CD4-positive, alpha-beta T cell treated with Interleukin-17A for 4 hours (primary cell): ENCODE results near the gene CYGB.
"Not testable (repeated sequence)": the region's sequence is repeated elsewhere in the genome, so short reads cannot be mapped to it uniquely, and the experiment has no call there.

Experiments used
- DNase-seq: peaks from one replicate; pipeline ENCODE4 v3.0.0-alpha.2; 2020; ENCODE audit warnings: mixed read lengths

CYGB gene

DNA sequence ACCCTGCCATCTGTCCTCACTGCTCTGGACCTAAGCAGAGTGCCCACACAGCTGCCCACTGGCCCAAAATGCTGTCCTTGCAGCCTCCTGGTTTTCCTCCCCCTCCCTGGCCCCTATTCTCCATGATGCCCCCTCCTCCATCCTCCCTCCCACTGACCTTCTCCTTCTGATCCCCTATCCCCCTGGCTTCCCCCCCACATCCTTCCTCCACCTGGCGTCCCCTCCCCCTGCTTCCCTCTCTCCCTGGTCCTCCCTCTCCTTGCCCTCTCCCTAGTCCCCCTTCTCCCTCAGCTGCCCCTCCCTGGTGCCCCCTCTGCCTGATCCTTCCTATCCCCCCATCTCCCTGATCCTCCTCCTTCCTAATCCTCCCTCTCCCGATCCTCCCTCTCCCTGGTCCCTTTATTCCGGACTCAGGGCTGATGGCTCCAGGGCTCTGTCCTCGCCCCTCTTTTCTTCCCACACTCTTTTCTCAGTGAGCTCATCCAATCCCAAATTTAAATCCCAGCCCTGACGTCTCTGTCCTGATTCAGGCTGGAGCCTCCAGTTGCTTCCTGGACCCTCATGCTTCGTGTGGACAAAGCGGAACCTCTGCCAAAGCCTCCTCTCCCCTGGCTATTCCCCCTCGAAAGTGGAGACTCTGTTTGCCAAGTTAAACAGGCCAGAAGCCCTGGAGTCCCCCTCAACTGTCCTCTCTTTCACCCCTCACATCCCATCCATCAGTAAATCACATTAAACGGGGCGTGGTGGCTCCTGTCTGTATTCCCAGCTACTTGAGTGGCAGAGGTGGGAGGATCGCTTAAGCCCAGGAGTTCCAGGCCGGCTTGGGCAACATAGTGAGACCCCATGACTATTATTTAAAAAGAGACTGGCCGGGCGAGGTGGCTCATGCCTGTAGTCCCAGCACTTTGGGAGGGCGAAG lies 18.2 kb downstream of the CYGB start:
- DNase-seq = no peak

DNA sequence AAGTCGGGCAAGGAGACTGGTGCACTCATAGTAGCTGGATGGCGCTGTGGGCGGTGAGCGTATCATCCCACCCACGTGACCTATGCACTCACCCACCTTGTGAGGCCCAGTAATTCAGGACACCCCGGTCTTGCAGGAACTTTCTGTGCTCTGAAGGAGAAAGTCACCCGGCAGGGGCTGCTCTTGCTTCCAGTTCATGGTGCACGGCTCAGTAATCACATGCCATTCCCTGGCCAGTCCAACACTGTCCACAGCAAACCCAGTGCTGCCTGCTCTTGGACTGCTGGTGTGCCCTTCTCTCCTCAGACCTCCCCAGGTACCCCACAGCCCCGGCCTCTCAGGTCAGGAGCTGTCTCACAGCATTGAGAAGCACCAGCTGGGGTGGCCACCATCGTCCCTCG lies 19.9 kb downstream of the CYGB start:
- DNase-seq = no peak

DNA sequence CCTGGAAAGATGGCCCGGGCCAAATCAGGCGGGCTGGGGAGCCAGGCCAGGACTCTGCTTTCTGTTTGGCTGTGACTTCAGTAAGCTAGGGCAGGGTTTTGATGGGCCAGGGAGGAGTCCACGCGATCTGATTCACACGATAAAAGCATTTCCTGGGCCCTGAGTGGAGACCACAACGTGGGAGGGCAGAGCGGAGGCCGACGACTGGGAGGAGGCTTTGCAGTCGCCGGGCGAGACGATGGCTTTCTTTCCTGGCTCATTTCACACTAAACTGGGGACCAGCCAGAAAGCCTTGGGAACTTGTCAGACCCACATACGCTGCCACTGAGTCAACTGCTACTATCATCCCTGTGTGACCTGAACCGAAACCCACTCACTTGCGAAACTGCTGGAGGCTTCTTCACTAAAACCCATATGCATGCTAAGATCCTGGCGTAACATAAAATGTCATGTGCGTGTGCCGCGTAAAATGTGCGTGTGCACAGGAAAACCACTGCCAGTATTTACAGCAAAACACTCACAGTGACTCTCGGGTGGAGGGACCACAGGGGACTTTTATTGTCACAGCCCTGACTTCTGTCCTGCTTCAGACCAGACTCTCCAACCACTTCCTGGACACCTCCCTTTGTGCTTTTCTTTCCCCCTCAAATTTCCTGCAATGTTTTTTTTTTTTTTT lies 22.1 kb downstream of the CYGB start:
- DNase-seq = peak; percentile 87

DNA sequence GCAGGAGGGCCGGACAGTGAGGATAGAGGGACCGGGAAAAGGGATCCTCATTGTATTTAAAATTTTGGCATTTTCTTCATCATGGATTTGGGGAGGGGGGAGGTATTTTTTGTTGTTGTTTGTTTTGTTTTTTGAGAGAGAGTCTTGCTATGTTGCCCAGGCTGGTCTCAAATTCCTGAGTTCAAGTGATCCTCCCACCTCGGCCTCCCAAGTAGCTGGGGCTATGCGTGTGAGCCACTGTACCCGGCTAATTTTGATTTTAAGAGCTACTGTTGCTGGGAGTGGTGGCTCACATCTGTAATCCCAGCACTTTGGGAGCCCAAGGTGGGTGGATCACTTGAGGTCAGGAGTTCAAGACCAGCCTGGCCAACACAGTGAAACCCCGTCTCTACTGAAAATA lies 23.2 kb downstream of the CYGB start:
- DNase-seq = not testable (repeated sequence)

DNA sequence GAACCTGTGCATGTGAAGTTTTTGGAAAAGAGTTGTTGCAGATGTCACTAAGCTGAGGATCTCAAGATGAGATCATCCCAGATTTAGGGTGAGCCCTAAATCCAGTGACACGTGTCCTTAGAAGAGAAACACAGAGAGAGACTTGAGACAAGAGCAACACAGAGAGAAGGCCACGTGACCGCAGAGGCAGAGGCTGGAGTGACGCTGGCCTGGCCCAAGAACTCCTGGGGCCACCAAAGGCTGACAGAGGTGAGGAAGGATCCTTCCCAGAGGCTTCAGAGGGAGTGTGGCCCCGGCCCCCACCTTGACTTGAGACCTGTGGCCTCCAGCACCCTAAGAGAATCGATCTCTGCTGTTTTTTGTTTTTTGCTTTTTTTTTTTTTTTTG lies 24.2 kb downstream of the CYGB start:
- DNase-seq = no peak

DNA sequence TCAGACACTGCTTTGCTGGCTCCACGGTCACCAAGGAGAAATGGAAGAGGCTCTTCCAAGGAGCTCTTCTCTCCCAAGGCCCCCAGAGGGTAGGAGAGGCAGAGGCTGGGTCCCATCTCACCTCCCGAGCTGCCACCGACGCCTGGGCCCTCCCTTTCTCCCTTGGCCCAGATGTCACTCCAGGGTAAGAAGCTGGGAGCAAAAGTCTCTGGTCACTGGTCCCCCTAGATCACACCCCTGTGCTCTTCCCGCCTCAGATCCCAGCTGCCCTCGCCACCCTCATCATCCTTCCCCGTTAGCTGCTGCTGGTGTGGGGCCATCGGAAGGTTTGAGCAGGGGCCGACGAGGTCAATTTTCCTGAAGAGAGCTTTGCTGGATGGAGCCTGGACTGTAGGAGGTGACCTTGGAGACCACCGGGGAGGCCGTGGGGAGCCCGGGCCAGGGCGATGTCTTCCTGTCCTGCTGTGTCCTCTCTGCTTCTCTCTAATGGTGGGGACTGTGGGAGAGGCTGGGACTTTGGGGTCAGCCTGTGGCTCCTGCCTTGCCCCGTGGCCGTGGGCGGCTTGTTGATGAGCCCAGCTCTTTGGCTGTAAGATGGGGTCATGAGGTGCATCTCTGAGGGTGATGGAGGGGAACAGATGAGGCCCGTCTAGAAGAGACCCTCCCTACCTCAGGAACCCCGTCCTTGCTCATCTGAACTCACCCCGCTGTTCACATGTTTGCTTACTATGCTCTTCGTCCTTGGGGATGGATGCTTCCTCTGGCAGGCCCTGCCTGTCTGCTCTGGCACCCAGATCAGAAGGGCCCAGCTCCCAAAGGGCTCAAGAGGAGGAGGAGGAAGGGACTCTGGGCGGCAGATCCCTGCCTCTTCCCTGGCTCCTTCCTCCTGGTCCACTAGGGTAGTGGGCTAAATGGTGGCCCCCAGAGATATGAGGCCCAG lies 24.9 kb downstream of the CYGB start:
- DNase-seq = no peak

DNA sequence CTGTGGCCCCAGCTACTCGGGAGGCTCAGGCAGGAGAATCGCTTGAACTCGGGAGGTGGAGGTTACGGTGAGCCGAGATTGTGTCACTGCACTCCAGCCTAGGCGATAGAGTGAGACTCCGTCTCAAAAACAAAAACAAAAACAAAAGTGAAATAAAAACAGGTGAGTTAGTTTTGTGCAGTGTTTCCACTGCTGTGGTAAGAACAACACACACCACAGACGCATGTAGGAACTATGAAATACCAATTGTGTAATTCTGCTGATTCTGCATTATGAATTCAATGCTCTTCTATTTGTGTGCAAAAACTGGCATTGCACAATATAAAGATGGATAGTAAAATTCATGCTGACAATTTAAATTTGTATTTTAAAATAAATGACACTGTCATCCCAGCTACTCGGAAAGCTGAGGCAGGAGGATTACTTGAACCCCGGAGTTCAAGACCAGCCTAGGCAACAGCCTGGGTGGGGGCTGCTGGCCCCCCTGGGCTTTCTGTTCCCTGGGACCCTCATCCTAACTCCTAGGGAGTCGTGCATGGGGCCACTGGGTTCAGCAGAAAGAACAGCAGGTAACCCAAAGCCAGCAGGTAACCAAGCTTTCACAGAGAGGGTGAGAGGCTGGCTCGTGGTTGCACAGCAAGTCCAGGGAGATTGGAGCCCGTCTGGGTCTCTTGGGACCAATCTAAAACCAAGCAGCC lies 25.7 kb downstream of the CYGB start:
- no peak for DNase-seq

DNA sequence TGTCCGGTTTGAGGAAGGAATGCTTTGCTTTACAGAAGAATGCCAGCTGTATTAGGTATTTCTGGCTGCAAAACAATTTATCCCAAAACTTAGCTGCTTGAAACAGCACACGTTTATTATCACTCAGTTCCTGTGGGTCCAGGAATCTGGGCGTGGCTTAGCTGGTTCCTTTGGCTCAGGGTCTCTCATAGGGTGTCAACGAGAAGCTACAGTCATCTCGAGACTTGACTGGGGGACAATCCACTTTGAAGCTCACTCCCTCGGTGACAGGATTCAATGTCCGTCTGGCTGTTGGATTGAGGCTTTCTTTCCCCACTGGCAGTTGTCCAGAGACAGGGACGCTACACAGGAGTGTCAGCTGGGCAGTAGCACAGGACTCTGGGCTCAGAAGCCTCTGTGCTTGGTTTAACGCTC lies 26.7 kb downstream of the CYGB start:
- no peak for DNase-seq

DNA sequence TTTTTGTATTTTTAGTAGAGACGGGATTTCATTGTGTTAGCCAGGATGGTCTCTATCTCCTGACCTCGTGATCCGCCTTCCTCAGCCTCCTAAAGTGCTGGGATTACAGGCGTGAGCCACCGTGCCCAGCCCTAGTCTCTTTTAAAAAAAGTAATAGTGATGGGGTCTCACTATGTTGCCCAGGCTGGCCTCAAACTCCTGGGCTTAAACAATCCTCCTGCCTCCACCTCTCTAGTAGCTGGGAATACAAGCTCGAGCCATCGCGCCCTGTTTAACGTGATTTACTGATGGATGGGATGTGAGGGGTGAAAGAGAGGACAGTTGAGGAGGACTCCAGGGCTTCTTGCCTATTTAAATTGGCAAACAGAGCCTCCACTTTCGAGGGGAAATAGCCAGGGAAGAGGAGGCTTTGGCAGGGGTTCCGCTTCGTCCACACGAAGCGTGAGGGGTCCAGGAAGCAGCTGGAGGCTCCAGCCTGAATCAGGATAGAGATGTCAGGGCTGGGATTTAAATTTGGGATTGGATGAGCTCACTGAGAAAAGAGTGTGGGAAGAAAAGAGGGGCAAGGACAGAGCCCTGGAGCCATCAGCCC lies 28.9 kb downstream of the CYGB start:
- DNase-seq = not testable (repeated sequence)

DNA sequence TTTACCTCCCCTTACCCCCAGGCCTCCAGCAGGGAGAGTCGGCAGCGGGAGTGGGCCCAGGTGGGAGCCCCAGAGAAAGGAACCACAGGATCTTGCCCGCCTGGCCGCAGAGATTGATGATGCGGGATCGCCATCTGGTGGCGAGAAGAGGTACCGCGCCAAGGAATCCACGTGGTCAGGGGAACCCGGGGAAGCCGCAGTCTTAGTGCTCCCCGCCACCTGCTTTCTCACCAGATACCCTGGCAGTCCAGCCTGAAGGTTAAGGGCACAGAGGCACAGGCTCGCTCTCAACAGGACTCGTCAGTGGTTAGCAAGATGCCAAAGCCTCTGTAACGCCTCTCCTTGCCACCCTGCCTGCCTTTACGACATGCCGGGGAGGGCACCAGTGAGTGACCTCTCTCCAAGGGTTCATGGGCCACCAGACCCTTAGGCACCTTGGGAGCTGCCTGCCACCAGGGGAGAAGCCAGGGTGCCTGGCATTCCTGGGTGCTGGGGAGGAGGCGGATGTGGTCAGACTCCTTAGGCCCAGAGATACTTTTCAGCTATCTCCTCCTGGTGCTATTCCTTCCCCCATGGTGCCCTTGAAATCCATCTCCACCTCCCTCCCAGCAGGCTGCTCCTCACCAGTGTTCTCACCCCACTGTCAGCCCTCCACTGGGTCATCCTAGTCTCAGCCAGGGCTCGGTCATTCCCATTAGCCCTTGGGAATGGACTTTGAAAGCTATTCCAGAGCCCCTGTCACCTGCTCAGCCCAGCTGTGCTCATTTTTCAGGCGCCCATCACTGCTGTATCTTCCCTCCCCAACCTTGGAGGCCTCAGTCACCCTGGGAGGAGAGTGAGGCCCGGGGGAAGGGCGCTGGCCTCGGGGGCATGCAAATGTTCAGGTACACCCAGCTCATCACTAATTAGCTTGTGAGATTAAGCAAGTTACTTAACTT lies 30.8 kb downstream of the CYGB start:
- DNase-seq = peak; percentile 91

DNA sequence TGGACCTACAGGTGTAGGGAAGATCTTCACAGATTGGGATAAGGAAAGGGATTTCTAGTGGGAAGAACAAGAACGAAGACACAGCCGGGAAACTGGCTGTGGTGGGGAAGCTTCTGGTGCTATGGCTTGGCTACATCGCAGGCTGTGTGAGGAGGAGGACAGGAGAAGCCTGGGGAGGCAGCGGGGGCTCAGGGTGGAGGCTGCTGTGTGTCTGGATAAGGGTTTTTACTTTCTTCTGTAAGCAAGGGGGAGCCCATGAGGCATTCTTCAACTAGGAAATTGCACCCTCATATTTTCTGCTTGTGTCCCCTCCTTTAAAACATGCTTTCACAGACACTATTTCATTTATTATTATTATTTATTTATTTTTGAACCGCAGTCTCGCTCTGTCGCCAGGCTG lies 33.4 kb downstream of the CYGB start:
- no peak for DNase-seq

DNA sequence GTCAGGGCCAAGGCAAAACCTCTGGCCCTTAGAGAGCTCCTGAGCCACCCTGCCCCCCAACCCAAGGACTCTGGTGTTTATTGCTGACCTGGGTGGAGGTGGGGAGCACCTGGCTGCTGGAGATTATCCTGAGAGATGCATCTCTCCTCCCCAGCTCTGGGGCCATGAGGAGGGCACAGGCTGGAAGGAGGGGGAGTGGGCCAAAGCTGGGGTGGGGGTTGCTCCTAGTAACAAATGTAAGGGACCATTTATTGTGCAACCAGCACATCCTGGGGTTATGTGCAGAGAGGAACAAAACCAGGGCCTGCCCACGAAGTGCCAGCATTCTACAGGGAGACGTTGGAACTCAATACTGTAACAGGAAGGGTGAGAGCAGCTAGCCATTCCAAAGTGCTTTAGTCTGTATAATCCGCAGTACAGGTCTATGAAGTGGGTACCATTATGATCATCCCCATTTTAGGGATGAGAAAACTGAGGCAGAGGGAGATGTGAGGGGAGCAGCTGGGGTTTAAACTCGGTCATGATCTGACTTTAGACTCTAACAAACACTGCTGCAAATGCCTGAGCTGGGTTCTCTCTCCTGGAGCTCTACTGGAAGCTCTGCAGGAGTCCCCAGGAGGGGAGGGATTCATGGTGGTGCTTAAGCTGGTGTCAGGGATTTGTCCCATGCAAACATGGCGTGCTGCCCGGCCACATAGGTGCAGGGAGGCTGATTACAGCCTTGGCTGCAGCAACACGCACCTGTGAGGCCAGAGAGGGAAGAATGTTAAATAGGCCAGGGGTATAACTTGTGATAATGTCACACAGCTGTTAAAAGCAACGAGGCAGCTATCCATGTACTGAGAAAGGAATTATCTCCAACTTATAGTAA lies 34.9 kb downstream of the CYGB start:
- no peak for DNase-seq

DNA sequence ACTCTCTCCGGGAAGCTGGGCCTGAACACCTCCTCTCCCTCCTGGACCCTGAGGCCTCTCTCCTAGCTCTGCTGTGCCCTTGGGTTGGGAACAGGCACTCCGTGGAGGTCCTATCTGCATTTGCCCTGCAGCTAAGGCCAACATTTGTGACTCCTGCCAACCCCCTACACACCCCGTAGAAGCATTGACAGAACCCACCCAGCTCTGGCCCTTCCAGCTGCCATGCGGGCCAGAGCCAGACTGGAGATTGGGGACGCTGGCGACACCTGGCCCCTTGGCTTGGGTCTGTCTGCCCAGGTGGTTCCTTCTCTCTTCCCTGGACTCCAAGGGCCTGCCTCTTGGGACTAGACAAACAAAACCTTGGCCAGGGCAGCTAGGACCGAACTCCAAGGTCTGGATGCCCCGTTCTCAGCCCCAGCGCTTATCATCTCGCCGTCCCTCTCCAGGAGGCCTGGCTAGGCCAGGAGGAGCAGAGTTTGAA lies 35.6 kb downstream of the CYGB start:
- no peak for DNase-seq

DNA sequence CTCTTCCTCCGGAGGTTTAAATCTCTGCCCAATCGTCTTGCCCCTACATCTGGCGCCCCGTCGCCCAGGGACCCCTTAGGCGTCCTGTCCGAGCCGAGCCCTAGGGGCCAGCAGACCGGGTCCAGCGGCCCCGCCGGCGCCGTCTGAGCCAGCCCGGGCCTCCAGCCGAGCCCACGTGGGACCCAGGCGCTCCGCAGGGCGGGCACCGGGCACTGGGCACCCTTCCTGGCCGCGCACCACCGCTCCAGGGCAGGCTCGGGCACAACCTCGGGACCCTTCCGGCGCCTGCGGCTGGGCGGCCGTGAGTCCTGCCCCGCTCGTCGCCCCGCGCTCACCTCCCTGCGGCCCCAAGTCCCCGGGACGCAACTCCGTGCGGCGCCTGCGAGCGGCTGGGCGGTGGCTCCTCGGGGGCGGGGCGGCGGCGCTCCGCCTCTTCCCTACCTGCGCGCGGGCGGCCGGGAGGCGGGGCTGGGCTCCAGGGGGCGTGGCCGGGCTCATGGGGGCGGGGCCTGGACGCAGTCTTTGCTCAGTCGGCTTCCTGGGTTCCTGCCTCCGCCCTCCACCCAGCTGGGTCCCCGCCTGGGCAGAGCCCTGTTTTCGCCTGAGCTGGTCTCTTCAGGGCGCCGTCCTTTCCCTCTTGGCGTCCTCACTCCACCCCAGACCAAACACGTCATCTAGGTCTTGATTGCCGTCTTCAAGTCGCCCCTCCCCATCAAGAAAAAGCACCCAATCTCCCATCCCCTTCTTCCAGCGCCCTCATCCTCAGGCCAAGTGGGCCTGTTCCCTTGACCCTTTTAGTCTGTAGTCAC lies 36.3 kb downstream of the CYGB start, which contains the start of gene RHBDF2:
Gene RHBDF2, minus strand, starts transcription at position 406 of the 809 bp plus-strand sequence. CDS start 19,899 bp downstream, outside the sequence.
- DNase-seq = peak; percentile 96

DNA sequence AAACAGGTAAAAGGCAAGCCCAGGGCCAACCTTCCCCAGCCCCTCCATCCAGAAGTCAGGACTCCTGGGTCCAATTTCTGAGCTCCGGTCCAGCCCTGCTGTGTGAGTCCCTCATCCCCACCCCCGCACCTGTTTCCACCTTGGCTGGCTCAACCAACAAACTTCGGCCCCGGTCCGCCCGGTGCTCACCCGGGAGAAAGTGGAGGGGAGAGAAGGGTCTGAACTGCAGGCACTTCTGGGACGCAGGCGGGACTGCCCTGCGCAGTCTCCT lies 36.8 kb downstream of the CYGB start:
- no peak for DNase-seq

DNA sequence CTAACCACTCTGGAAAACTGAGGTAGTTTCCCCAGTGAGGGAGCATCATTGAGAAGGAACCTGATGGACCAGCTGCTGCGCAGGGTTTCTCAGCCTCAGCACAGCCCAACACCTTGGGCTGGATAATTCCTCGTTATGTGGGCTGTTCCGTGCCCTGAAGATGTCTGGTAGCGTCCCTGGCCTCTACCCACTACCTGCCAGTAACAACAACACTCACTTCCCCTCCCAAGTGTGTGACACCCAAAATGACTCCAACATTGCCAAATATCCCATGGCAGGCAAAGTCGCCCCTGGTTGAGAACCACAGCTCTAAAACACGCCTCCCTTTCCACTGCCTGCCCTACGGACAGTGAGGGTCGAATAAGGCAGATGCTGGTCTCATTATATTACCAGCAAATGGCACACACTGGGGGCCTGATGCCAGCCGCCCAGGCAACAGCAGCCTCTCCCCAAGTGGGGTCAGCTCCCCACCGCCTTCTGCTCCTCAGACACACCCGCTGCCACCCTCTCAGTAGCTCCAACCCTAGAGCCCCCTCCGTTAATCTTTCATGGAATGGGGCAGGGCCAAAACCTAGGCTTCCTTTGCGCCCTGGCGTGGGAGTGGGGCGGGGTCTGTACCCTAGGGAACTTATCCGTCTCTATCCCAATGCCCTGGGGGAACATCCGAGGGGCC lies 37.3 kb downstream of the CYGB start:
- no peak for DNase-seq

DNA sequence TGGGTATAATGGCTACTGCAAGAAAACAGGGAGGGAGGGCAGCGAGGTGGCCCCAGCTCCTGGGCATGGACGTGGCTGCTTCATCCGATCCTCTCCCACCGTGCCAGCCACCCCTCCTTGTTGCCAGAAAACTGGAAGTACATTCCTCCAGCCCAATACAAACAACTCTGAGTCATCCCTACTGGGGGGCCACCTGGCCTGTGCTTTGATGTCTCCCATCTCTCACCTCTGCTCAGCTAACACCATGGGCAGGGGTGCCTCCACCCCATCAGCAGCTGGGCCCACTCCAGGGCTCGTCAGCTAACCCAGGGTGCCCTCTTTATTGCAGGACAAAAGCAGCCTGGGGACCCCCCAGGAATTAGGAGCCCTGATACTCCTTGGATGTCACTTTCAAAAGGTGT lies 38.2 kb downstream of the CYGB start:
- DNase-seq = no peak

DNA sequence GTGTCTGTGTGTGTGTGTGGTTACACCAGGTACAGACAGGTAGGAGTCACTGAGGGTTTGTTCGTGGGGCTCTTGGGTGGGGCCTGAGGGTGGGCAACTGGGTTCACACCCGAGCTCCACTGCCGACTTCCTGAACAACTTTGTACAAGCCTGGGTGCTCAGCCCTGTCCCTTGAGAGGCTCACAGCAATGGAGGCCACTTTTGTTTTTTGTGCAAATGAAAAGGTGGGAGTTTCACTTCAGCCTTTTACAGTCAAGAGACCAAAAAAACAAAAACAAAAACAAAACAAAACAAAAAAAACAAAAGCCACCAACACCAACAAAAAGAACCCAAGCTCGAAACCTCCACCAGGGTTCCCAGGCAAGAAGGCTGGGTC lies 38.6 kb downstream of the CYGB start:
- no peak for DNase-seq
